ACC112 (cell line): ENCODE results near the gene ALX4.

ENCODE experiments used
- H2AFZ ChIP-seq: fragments of 200-600 bp; sonication (generic); one replicate; pipeline ENCODE4 v1.6.0; 2017; ENCODE audit warnings: antibody characterized with exemption, low read length; ENCODE audit not compliant: unreplicated experiment
- H3K27ac ChIP-seq: fragments of 200-600 bp; sonication (generic); 2 replicates; pipeline ENCODE4 v1.5.1; 2014; ENCODE audit warnings: low read depth, mild to moderate bottlenecking, antibody characterized with exemption, low read length, moderate library complexity
- H3K27me3 ChIP-seq: fragments of 200-600 bp; sonication (generic); 2 replicates; pipeline ENCODE4 v1.6.1; 2014; ENCODE audit warnings: mild to moderate bottlenecking, antibody characterized with exemption, low read length, moderate library complexity, mixed read lengths; ENCODE audit not compliant: insufficient read depth
- H3K36me3 ChIP-seq: fragments of 200-600 bp; sonication (generic); 2 replicates; pipeline ENCODE4 v1.6.1; 2016; ENCODE audit warnings: mild to moderate bottlenecking, antibody characterized with exemption, low read length, moderate library complexity, mixed read lengths; ENCODE audit not compliant: insufficient read depth
- H3K4me1 ChIP-seq: fragments of 200-600 bp; sonication (generic); one replicate; pipeline ENCODE4 v1.6.1; 2016; ENCODE audit warnings: low read length, mixed read lengths; ENCODE audit not compliant: insufficient read depth, unreplicated experiment, control insufficient read depth
- H3K4me3 ChIP-seq: fragments of 200-600 bp; sonication (generic); 2 replicates; pipeline ENCODE4 v1.5.1; 2014; ENCODE audit warnings: mild to moderate bottlenecking, low read depth, low read length
- H3K79me2 ChIP-seq: fragments of 200-600 bp; sonication (generic); one replicate; pipeline ENCODE4 v1.6.0; 2016; ENCODE audit warnings: low read length; ENCODE audit not compliant: control insufficient read depth, unreplicated experiment, insufficient read depth

Gene ALX4

GRCh38 chr11:44266056-44266780 is 43.7 kb downstream of the ALX4 start:
- Histone ChIP-seq H3K27me3 (no peaks in the 10 kb centered on the region), H3K36me3 (no peaks in the 10 kb centered on the region), H3K79me2 (no peaks in the 10 kb centered on the region), H3K4me3 (no peak overlapping the region), H3K4me1 (peaks cover 21% of the 10 kb centered on the region), H3K27ac (no peak overlapping the region), H2AFZ (no peak overlapping the region)

DNA sequence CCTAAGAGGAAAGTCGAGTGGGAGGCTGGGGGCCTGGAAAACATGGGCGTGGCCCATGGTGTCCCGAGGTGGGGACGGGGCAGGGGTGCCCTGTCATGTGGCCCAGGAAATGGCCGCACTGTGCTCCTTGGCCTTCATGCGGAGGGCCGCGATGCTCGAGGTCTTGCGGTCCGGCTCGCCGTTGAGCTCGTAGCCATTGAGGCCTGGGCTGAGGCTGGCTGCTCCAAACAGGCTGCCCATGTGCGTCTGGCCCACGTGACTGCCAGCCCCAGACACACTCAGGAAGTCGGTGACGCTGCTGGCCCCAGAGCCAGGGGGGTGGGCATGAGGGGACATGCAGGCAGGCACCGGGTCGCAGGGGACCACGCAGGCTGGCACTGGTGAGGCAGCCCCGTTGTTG is 45.2 kb downstream of the ALX4 start:
- H3K27ac ChIP-seq, result no peak overlapping the region
- H3K79me2 ChIP-seq, result no peaks in the 10 kb centered on the region
- no peak overlapping the region for H3K4me3 ChIP-seq
- no peaks in the 10 kb centered on the region for H3K36me3 ChIP-seq
- peaks cover 12% of the 10 kb centered on the region for H3K4me1 ChIP-seq
- H2AFZ ChIP-seq, result no peak overlapping the region
- H3K27me3 ChIP-seq, result no peaks in the 10 kb centered on the region

- no peaks in the 10 kb centered on the region for H3K79me2 ChIP-seq
- no peak overlapping the region for H3K4me3 ChIP-seq
- peaks cover 9% of the 10 kb centered on the region for H3K4me1 ChIP-seq
Measured at GRCh38 chr11:44264438-44264749, 45.5 kb downstream of the ALX4 start.

DNA sequence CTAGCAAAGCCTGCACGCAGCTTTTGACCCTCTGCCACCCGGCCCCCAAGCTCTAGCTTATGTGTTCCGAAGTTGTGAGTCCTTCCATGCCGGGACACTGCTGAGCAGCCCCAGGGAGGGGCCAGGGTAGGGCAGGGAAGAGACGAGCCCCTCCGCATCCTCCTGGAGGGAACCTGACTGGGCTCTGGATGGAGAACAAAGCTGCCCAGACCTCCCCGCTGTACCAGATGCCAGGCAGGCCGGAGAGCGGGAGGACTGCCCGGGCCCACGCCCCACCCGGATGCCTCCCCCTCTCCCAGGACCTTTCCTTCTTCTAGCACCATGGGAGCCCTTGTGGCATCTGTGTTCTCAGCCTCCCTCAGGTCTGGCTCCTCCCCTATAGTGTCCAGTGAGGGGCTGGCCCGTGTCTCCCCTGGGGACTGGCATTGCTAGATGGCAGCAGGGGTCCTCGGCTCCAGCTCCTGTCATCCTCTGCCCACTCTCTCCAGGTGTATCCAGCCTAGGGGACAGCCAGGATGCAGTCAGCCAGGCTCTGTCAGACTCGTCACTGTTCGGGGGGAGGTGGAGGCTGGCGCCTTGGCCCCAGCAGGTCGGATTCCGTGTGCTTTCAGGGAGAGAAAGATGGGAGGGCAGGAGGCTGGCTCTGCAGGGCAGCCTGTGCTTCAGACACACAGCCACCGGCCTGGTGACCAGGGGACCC is 46.1 kb downstream of the ALX4 start:
- H2AFZ ChIP-seq, result no peak overlapping the region
- no peaks in the 10 kb centered on the region for H3K79me2 ChIP-seq
- no peaks in the 10 kb centered on the region for H3K36me3 ChIP-seq
- H3K27ac ChIP-seq, result no peak overlapping the region
- no peaks in the 10 kb centered on the region for H3K27me3 ChIP-seq
- H3K4me1 ChIP-seq, result peaks cover 5% of the 10 kb centered on the region
- no peak overlapping the region for H3K4me3 ChIP-seq

More at GRCh38 chr11:44264438-44264749, 45.5 kb downstream of the ALX4 start:
- no peaks in the 10 kb centered on the region for H3K36me3 ChIP-seq
- H3K27me3 ChIP-seq, result no peaks in the 10 kb centered on the region
- H2AFZ ChIP-seq, result no peak overlapping the region
- no peak overlapping the region for H3K27ac ChIP-seq

DNA sequence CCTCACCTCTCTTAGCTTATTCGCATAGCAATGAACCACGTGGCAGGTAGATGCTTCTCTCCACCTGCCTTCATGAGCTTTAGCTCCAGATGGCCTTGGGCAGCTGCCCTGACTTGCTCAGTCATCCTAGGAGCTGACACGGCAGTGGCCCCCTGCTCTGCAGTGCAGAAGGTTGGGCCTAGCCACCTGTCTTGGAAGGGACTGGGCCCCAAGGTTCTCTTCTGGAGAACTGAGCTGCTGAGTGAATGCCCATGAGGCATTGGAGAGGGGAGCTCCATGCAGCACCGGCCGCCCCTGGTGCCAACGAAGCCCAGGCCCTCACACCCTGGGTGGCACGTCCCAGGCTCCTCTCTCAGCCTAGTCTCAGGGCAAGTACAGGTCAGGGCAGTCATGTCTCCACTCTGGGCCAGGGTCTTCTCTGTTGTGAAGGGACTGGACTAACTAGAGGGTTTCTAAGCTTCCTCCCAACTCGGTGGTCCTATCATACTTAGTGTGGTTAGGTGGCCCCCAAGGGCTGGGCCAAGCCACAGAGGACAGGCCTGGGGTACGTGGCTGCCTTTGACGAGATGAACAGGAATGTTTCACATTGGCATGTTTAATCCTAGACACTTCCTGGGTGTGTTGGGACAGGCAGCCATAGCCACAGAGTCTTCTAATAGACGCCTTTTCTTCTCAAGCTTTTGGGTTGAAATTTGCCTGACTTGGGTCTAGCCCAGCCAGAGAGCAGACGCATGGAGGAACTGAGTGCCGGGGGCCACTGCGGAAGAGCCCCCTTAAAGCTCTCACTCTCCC is 47.9 kb downstream of the ALX4 start:
- no peak overlapping the region for H3K4me3 ChIP-seq
- H3K27me3 ChIP-seq, result no peaks in the 10 kb centered on the region
- H3K36me3 ChIP-seq, result no peaks in the 10 kb centered on the region
- no peaks in the 10 kb centered on the region for H3K79me2 ChIP-seq
- H3K4me1 ChIP-seq, result peaks cover 9% of the 10 kb centered on the region
- no peak overlapping the region for H3K27ac ChIP-seq
- no peak overlapping the region for H2AFZ ChIP-seq

GRCh38 chr11:44260081-44260480 is 49.9 kb downstream of the ALX4 start:
- Histone ChIP-seq H3K27ac (no peak overlapping the region), H3K4me1 (peaks cover 9% of the 10 kb centered on the region), H3K79me2 (no peaks in the 10 kb centered on the region), H2AFZ (no peak overlapping the region), H3K36me3 (no peaks in the 10 kb centered on the region), H3K27me3 (no peaks in the 10 kb centered on the region), H3K4me3 (no peak overlapping the region)

- Histone ChIP-seq H3K36me3 (no peaks in the 10 kb centered on the region), H3K4me3 (no peak overlapping the region), H3K79me2 (no peaks in the 10 kb centered on the region), H3K27ac (no peak overlapping the region), H3K27me3 (no peaks in the 10 kb centered on the region), H3K4me1 (peaks cover 9% of the 10 kb centered on the region), H2AFZ (no peak overlapping the region)
Measured at GRCh38 chr11:44258839-44259420, 51.0 kb downstream of the ALX4 start.

- Histone ChIP-seq H3K27ac (no peak overlapping the region), H3K27me3 (no peaks in the 10 kb centered on the region), H3K4me3 (no peak overlapping the region), H3K36me3 (no peaks in the 10 kb centered on the region), H3K4me1 (peaks cover 9% of the 10 kb centered on the region), H3K79me2 (no peaks in the 10 kb centered on the region), H2AFZ (no peak overlapping the region)
Measured at GRCh38 chr11:44258190-44258489, 51.8 kb downstream of the ALX4 start.

DNA sequence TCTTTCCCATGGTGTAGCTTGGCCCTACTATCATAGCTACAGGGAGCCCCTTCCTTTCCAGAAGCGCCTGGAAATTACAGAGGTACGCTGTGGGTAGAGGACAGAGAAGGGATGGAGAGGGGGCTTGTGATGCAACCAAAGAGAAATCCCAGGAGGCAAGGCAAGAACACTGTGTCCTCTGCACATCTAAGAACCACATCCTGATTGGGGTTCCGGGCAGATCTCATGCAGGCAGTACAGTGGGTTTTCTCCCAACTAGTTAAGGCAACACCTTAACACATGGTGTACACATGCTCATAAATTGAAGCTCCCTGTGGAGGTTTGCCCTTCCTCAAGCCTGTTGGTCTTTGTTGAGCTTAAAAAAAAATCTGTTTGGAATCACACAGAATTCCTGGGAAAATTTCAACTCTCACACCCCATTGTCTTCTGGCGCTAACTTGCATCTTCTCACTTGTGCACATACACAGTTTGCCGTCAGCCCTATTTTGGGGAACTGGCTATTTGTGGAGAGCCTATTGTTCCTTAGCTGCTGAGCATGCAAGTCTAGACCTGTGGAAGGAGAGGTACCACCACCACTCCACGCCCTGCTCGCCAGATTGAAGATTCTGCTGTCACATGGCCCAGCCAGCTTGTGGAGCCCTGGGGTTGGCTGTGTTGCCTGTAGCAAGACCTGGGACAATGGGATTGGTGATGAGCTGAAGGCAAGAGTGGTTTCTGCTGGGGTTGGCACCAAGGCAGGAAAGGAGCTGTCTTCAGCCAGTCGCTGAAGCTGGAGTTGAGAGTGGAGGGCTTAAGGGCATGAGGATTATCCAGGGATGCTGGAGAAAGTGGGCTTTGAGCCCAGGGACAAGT is 52.4 kb downstream of the ALX4 start:
- Histone ChIP-seq H3K4me1 (peaks cover 9% of the 10 kb centered on the region), H3K36me3 (peaks cover 3% of the 10 kb centered on the region; the same call in 1 of the 2 replicates), H3K79me2 (no peaks in the 10 kb centered on the region), H3K4me3 (no peak overlapping the region), H2AFZ (no peak overlapping the region), H3K27ac (no peak overlapping the region), H3K27me3 (no peaks in the 10 kb centered on the region)

- H3K4me1 ChIP-seq, result peaks cover 9% of the 10 kb centered on the region
Measured at GRCh38 chr11:44256673-44257291, 53.2 kb downstream of the ALX4 start.

More at GRCh38 chr11:44256673-44257291, 53.2 kb downstream of the ALX4 start:
- no peaks in the 10 kb centered on the region for H3K79me2 ChIP-seq
- peaks cover 11% of the 10 kb centered on the region; the same call in 1 of the 2 replicates for H3K36me3 ChIP-seq
- H3K27me3 ChIP-seq, result no peaks in the 10 kb centered on the region
- no peak overlapping the region for H2AFZ ChIP-seq
- no peak overlapping the region for H3K27ac ChIP-seq
- no peak overlapping the region for H3K4me3 ChIP-seq
